Activated CD4-positive, alpha-beta T cell treated with anti-CD3 and anti-CD28 coated beads, Interleukin-2, amount 10 ng/mL, durations not matched to agents 24 days and 14 days (primary cell): ENCODE results near the gene ITLN2. TPM values are rescaled to one million over a fixed set of nuclear protein-coding genes. Genes with fewer than 3 reads are reported as not detected.
"Not testable (repeated sequence)": the region's sequence is repeated elsewhere in the genome, so short reads cannot be mapped to it uniquely, and the experiment has no call there.

Experiments used
- DNase-seq: peaks from one replicate; pipeline ENCODE4 v3.0.0; 2022
- H3K27ac Mint-ChIP-seq: one replicate; pipeline ENCODE4 v1.8.0; 2022; ENCODE audit warnings: mild to moderate bottlenecking, mixed read lengths
- H3K27me3 Mint-ChIP-seq: one replicate; pipeline ENCODE4 v1.8.0; 2022; ENCODE audit warnings: mixed read lengths
- H3K36me3 Mint-ChIP-seq: one replicate; pipeline ENCODE4 v1.8.0; 2022; ENCODE audit warnings: low read depth, mild to moderate bottlenecking, mixed read lengths
- H3K4me1 Mint-ChIP-seq: one replicate; pipeline ENCODE4 v1.8.0; 2021; ENCODE audit warnings: mixed read lengths
- H3K4me3 Mint-ChIP-seq: one replicate; pipeline ENCODE4 v1.8.0; 2022; ENCODE audit warnings: mild to moderate bottlenecking, moderate library complexity, mixed read lengths
- H3K9me3 Mint-ChIP-seq: one replicate; pipeline ENCODE4 v1.8.0; 2021; ENCODE audit warnings: mixed read lengths
- intact Hi-C: fragments of 100-400 bp; cut with micrococcal nuclease; formaldehyde crosslinking; loops from one replicate; pipeline ENCODE4 v1.15.1; 2023
- total RNA-seq: library from RNA; stranded (reverse); gene quantifications from 2 replicates; pipeline ENCODE4 v1.2.3, GENCODE V29; 2022

ITLN2 gene
- total RNA-seq, 1 donor from 2014 or later, result not detected

DNA sequence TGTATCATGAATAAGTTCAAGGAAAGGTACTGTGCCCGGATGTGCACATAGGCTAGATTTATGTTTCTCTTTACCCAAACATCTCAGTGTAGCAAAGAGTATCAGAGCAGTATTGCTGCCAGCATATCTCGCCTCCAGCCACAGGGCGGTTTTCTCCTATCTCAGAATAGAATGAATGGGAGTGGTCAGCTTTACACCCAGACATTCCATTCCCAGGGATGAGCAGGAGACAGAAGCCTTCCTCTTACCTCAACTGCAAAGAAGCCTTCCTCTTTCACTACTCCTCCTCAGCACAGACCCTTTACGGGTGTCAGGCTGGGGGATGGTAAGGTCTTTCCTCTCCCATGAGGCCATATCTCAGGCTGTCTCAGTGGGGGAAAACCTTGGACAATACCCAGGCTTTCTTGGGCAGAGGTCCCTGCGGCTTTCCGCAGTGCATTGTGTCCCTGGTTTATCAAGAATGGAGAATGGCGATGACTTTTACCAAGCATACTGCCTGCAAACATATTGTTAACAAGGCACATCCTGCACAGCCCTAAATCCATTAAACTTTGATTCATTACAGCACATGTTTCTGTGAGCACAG lies 7.3 kb downstream of the ITLN2 start:
- H3K9me3 Mint-ChIP-seq, H3K36me3 Mint-ChIP-seq, H3K27ac Mint-ChIP-seq, H3K4me1 Mint-ChIP-seq, DNase-seq, H3K4me3 Mint-ChIP-seq, intact Hi-C loops: not testable (repeated sequence)
- peaks cover 11% of the 10 kb centered on the region for H3K27me3 Mint-ChIP-seq

DNA sequence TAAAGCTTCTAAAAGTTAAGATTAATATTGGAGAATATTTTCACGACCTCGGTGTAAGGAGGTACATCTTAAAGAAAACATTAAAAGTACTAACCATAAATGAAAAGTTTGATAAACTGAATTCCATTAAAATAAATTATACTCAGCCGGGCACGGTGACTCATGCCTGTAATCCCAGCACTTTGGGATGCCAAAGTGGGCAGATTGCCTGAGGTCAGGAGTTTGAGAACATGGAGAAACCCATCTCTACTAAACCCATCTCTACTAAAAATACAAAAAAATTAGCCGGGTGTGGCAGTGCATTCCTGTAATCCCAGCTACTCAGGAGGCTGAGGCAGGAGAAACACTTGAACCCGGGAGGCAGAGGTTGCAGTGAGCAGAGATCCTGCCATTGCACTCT lies 8.7 kb downstream of the ITLN2 start:
- H3K4me3 Mint-ChIP-seq, H3K36me3 Mint-ChIP-seq, DNase-seq, H3K9me3 Mint-ChIP-seq, H3K4me1 Mint-ChIP-seq, intact Hi-C loops, H3K27ac Mint-ChIP-seq: not testable (repeated sequence)
- H3K27me3 Mint-ChIP-seq, result peaks cover 12% of the 10 kb centered on the region

DNA sequence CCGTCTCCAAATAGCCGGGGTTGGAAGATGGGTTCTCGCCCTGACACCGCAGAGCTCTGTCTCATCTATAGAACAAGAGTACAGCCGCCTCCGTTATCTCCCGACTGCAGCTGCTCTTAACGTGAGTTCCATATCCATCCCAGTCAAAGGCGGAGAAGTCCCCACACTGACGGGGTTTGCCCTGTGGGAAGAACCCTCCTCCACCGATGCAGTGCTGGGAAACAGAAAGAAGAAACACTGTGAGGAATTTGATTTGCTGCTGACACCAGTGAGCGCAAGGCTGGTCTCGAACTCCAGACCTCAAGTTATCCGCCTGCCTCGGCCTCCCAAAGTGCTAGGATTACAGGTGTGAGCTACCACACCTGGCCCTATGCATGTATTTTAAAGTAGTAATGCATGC lies 9.5 kb downstream of the ITLN2 start:
- H3K27ac Mint-ChIP-seq, result no peak overlapping the region
- peaks cover 18% of the 10 kb centered on the region for H3K27me3 Mint-ChIP-seq
- intact Hi-C loops, result no loop called here
- H3K36me3 Mint-ChIP-seq, result no peaks in the 10 kb centered on the region
- no peaks in the 10 kb centered on the region for H3K4me1 Mint-ChIP-seq
- no peaks in the 10 kb centered on the region for H3K9me3 Mint-ChIP-seq
- no peak overlapping the region for H3K4me3 Mint-ChIP-seq
- DNase-seq, result no peak

DNA sequence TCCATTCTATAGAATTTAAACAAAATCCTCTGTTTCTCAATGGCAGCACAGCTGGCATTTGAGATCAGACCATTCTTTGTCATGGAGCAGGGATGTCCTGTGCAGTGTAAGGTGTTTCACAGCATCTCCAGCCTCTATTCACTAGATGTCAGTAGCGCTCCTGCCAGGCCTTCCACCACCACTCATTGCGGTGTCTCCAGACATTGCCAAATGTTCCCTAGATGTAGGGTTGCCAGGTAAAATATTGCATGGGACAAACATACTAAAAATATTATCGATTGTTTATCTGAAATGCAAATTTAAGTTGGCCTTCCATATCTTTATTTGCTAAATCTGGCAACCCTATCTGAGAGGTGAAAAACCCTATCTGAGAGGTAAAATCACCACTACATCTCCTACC lies 11.7 kb downstream of the ITLN2 start:
- H3K36me3 Mint-ChIP-seq, result no peaks in the 10 kb centered on the region
- H3K27ac Mint-ChIP-seq, result no peak overlapping the region
- no peak for DNase-seq
- no peak overlapping the region for H3K4me3 Mint-ChIP-seq
- peaks cover 37% of the 10 kb centered on the region for H3K27me3 Mint-ChIP-seq
- H3K9me3 Mint-ChIP-seq, result no peaks in the 10 kb centered on the region
- H3K4me1 Mint-ChIP-seq, result no peaks in the 10 kb centered on the region
- intact Hi-C loops, result no loop called here

DNA sequence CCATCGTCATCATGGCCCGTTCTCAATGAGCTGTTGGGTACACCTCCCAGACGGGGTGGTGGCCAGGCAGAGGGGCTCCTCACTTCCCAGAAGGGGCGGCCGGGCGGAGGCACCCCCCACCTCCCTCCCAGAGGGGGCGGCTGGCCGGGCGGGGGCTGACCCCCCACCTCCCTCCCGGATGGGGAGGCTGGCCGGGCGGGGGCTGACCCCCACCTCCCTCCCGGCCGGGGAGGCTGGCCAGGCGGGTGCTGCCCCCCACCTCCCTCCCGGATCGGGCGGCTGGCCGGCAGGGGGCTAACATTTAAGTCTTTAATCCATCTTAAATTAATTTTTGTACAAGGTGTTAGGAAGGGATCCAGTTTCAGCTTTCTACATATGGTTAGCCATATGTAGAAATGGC lies 17.9 kb downstream of the ITLN2 start:
- H3K4me3 Mint-ChIP-seq, intact Hi-C loops, DNase-seq, H3K27ac Mint-ChIP-seq, H3K36me3 Mint-ChIP-seq, H3K4me1 Mint-ChIP-seq, H3K9me3 Mint-ChIP-seq: not testable (repeated sequence)
- peaks cover 34% of the 10 kb centered on the region for H3K27me3 Mint-ChIP-seq

DNA sequence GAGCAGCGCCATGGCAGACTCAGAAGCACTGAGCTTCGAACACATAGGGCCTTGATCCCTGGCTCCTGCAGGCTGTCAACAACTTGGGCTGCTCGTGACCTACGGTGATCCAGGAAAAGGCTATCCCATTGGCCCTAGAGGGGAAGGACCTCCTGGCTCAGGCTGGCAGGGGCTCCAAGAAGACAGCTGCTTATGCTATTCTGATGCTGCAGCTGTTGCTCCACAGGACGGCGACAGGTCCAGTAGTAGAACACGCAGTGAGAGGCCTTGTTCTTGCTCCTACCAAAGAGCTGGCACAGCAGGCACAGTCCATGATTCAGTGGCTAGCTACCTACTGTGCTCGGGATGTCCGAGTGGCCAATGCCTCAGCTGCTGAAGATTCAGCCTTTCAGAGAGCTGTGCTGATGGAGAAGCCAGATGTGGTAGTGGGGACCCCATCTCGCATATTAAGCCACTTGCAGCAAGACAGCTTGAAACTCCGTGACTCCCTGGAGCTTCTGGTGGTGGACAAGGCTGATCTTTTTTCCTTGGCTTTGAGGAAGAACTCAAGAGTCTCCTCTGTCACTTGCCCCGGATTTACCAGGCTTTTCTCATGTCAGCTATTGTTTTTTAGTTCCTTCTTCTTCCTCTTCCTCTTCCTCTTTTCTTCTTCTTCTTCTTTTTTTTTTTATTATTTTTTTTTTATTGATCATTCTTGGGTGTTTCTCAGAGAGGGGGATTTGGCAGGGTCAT lies 18.9 kb downstream of the ITLN2 start:
- Mint-ChIP-seq H3K9me3 (peaks cover 6% of the 10 kb centered on the region), H3K27ac (no peak overlapping the region), H3K4me3 (no peak overlapping the region), H3K36me3 (no peaks in the 10 kb centered on the region), H3K27me3 (peaks cover 34% of the 10 kb centered on the region), H3K4me1 (no peaks in the 10 kb centered on the region)
- DNase-seq, result no peak
- intact Hi-C loops, result no loop called here

DNA sequence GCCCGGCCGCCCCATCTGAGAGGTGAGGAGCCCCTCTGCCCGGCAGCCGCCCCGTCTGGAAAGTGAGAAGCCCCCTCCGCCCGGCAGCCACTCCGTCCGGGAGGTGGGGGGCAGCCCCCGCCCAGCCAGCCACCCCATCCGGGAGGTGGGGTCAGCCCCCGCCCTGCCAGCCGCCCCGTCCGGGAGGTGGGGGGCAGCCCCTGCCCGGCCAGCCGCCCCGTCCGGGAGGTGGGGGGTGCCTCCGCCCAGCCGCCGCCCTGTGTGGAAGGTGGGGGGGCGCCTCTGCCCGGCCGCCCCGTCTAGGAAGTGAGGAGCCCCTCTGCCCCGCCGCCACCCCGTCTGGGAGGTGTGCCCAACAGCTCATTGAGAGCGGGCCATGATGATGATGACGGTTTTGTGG lies 21.3 kb downstream of the ITLN2 start:
- H3K9me3 Mint-ChIP-seq, intact Hi-C loops, DNase-seq, H3K27ac Mint-ChIP-seq, H3K4me1 Mint-ChIP-seq, H3K36me3 Mint-ChIP-seq, H3K4me3 Mint-ChIP-seq: not testable (repeated sequence)
- H3K27me3 Mint-ChIP-seq, result peaks cover 19% of the 10 kb centered on the region

DNA sequence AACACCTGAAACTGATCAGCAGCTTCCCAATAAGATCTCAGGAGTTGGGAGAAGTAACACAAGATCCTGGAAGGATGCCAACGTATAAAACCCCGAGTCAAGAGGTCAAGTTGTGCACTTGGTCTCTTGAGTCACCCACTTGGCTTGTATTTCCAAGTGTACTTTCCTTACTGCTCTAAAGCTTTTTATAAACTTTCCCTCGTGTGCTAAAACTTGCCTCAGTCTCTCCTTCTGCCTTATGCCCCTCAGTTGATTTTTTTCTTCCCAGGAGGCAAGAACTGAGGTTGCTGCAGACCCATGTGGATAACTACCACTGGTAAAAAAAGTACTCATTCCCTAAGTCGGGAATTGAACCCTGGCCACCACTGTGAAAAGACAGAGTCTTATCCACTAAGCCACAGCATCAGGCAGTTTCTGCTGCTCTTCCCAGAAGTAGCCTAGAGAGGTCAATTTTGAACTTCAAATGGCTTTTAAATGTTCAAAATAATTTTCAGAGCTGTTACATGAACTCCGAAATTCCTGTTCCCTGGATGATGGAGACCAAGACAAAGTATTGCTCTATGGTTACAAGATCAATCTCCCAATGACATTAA lies 28.9 kb downstream of the ITLN2 start:
- intact Hi-C loops, result no loop called here
- Mint-ChIP-seq H3K36me3 (no peaks in the 10 kb centered on the region), H3K9me3 (peaks cover 19% of the 10 kb centered on the region), H3K27ac (no peak overlapping the region), H3K4me1 (no peaks in the 10 kb centered on the region), H3K4me3 (no peak overlapping the region), H3K27me3 (peaks cover 6% of the 10 kb centered on the region)
- DNase-seq, result no peak

DNA sequence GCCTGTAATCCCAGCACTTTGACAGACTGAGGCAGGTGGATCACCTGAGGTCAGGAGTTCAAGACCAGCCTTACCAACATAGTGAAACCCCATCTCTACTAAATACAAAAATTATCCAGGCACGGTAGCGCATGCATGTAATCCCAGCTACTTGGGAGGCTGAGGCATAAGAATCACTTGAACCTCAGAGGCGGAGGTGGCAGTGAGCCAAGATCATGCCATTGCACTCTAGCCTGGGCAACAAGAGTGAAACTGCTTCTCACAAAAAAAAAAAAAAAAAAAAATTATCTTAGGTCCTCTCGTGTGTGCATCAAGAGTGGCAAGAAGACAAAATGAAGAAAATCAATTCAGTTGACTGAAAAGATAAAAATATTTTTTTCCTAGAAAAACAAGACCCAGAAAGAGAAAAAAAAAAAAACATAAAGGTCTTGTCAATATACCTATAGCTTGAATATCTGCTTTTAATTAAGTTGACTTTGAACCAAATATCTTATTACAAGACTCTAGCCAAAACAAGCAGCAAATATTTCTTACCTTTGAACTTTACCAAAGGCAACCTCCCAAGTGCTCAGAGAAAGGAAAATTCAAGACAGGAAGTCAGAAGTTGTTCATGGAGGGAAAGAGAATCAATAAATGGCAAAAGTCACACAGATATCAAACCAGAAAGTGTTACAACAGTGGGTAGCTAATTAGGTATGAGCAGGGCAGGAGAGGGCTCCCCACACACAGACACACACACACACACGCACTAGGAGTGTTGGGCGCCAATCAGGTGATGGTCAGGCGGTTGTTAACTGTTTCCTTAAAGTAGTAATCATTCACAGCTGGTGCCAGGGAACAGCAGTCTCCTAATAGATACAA lies 29.6 kb downstream of the ITLN2 start:
- H3K4me1 Mint-ChIP-seq, result no peaks in the 10 kb centered on the region
- peaks cover 7% of the 10 kb centered on the region for H3K27me3 Mint-ChIP-seq
- intact Hi-C loops, result no loop called here
- H3K36me3 Mint-ChIP-seq, result no peaks in the 10 kb centered on the region
- DNase-seq, result no peak
- H3K4me3 Mint-ChIP-seq, result no peak overlapping the region
- peaks cover 21% of the 10 kb centered on the region for H3K9me3 Mint-ChIP-seq
- H3K27ac Mint-ChIP-seq, result no peak overlapping the region

DNA sequence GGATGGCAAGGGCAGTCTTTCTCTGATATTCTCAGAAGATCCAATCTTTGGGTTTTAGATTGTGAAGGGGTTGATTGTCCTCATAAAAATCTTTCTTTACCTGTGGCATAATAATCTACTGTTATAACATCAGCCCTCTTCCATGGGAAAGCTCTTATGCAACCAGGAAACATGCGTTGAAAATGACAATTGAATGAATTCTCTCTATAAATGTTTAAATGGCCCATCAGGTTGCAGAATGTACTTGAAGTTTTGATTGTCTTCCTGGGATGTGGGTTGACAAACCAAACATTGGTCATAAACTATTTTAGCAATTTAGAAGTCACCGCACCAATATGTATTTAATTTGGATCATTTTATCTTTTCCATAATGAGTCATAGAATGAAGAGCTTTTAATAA lies 37.9 kb downstream of the ITLN2 start:
- no peak overlapping the region for H3K27ac Mint-ChIP-seq
- H3K36me3 Mint-ChIP-seq, result no peaks in the 10 kb centered on the region
- no peaks in the 10 kb centered on the region for H3K4me1 Mint-ChIP-seq
- peaks cover 14% of the 10 kb centered on the region for H3K9me3 Mint-ChIP-seq
- intact Hi-C loops, result no loop called here
- no peak overlapping the region for H3K4me3 Mint-ChIP-seq
- peaks cover 25% of the 10 kb centered on the region for H3K27me3 Mint-ChIP-seq
- no peak for DNase-seq

DNA sequence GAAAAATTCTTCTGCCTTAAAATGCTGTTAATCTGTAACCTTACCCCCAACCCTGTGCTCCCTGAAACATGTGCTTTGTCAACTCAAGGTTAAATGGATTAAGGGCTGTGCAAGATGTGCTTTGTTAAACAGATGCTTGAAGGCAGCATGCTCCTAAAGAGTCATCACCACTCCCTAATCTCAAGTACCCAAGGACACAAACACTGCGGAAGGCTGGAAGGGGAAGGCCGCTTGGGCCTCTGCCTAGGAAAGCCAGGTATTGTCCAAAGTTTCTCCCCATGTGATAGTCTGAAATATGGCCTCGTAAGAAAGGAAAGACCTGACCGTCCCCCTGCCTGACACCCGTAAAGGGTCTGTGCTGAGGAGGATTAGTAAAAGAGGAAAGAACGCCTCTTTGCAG lies 41.4 kb downstream of the ITLN2 start:
- H3K9me3 Mint-ChIP-seq, intact Hi-C loops, H3K4me1 Mint-ChIP-seq, H3K36me3 Mint-ChIP-seq, H3K4me3 Mint-ChIP-seq, H3K27ac Mint-ChIP-seq, DNase-seq: not testable (repeated sequence)
- peaks cover 19% of the 10 kb centered on the region for H3K27me3 Mint-ChIP-seq

DNA sequence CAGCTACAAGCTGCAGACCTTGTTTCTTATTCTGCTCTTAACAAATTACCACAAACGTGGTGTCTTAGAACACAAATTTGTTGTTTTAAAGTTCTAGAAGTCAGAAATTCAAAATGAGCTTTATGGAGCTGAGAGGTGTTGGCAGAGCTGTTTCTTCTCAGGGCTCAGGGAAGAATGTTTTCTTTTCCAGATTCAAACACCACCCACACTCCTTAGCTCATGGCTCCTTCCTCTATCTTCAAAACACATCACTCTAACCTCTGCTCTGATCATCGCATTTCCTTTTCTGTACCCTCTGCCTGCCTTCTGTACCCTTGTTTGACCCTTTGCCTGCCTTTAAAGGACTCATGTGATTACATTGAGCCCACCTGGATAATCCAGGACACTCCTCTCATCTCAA lies 42.7 kb downstream of the ITLN2 start:
- Mint-ChIP-seq H3K27ac (no peak overlapping the region), H3K9me3 (no peaks in the 10 kb centered on the region), H3K36me3 (no peaks in the 10 kb centered on the region), H3K27me3 (peaks cover 20% of the 10 kb centered on the region), H3K4me3 (no peak overlapping the region), H3K4me1 (no peaks in the 10 kb centered on the region)
- no peak for DNase-seq
- intact Hi-C loops, result no loop called here

DNA sequence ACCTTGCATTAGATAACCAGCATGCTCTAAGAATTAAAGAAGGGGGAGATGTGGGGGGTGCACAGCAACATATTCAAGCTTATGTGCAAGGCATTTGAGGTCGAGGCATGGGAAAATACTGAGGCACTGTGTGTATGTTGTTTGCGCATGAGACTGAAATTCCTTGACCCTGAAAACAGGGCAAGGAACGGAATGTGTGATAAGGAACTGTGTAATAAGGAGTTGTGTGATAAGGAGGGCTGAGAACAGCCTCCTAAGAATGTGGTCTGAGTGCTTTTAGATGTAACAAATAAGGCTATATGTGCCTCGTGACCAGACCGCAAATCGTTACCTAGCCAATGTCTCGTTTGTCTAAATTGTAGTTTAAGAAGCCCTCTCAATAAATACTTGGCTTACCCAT lies 43.2 kb downstream of the ITLN2 start:
- Mint-ChIP-seq H3K36me3 (no peaks in the 10 kb centered on the region), H3K4me3 (no peak overlapping the region), H3K27me3 (peaks cover 16% of the 10 kb centered on the region), H3K27ac (no peak overlapping the region), H3K4me1 (no peaks in the 10 kb centered on the region), H3K9me3 (no peaks in the 10 kb centered on the region)
- intact Hi-C loops, result no loop called here
- DNase-seq, result no peak

DNA sequence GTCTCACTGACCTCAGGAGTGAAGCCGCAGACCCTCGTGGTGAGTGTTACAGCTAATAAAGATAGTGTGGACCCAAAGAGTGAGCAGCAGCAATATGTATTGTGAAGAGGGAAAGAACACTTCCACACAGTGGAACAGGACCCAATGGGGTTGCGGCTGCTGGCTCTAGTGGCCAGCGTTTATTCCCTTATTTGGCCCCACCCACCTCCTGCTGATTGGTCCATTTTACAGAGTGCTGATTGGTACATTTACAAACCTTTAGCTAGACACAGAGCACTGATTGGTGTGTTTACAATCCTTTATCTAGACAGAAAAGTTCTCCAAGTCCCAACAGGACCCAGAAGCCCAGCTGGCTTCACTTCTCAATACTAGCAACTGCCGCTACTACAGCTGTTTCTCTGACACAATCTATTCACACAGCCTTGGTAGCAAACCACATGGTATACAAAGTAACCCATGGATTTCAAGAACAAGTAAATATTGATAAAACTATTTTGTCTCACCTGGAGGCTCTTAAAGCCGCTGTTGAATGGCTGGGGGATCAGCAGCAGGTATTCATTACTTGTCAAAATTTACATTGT lies 44.3 kb downstream of the ITLN2 start:
- no peak for DNase-seq
- intact Hi-C loops, result no loop called here
- Mint-ChIP-seq H3K27me3 (peaks cover 12% of the 10 kb centered on the region), H3K4me1 (no peaks in the 10 kb centered on the region), H3K4me3 (no peak overlapping the region), H3K9me3 (no peaks in the 10 kb centered on the region), H3K36me3 (no peaks in the 10 kb centered on the region), H3K27ac (no peak overlapping the region)
